H9 (cell line): Measurements from ENCODE around the gene MYRIP. TPM values are rescaled to one million over a fixed set of nuclear protein-coding genes. Genes with fewer than 3 reads are reported as not detected.

Experiments
- DNase-seq: peaks from one replicate; pipeline ENCODE4 v3.0.0-alpha.2; 2017
- H2AFZ ChIP-seq: one replicate; pipeline ENCODE4 v1.6.1; 2013; ENCODE audit warnings: mild to moderate bottlenecking, low read length, control low read depth, moderate library complexity
- H2AK5ac ChIP-seq: 2 replicates; pipeline ENCODE4 v1.6.1; 2013; ENCODE audit warnings: low read length, control low read depth, mixed read lengths; ENCODE audit not compliant: insufficient read length
- H2BK120ac ChIP-seq: one replicate; pipeline ENCODE4 v1.6.1; 2013; ENCODE audit warnings: low read depth, mild to moderate bottlenecking, low read length, control low read depth, inconsistent platforms; ENCODE audit not compliant: poor library complexity, severe bottlenecking
- H2BK12ac ChIP-seq: 2 replicates; pipeline ENCODE4 v1.6.1; 2013; ENCODE audit warnings: low read length, control low read depth, mixed read lengths, low read depth; ENCODE audit not compliant: insufficient read length
- H2BK15ac ChIP-seq: 2 replicates; pipeline ENCODE4 v1.6.1; 2013; ENCODE audit warnings: low read depth, low read length, control low read depth
- H2BK20ac ChIP-seq: one replicate; pipeline ENCODE4 v1.6.1; 2013; ENCODE audit warnings: low read depth, mild to moderate bottlenecking, low read length, control low read depth, inconsistent platforms; ENCODE audit not compliant: poor library complexity, severe bottlenecking
- H2BK5ac ChIP-seq: 2 replicates; pipeline ENCODE4 v1.6.1; 2013; ENCODE audit warnings: low read length, control low read depth, mixed read lengths; ENCODE audit not compliant: insufficient read length
- H3K14ac ChIP-seq: 2 replicates; pipeline ENCODE4 v1.6.1; 2013; ENCODE audit warnings: low read length, control low read depth; ENCODE audit not compliant: insufficient read depth
- H3K18ac ChIP-seq: 2 replicates; pipeline ENCODE4 v1.6.1; 2013; ENCODE audit warnings: low read depth, mild to moderate bottlenecking, mixed read lengths, low read length, control low read depth; ENCODE audit not compliant: insufficient read length
- H3K23ac ChIP-seq: 2 replicates; pipeline ENCODE4 v1.6.1; 2013; ENCODE audit warnings: low read length, control low read depth, mixed read lengths, low read depth; ENCODE audit not compliant: insufficient read length
- H3K23me2 ChIP-seq: 2 replicates; pipeline ENCODE4 v1.6.1; 2013; ENCODE audit warnings: low read depth, mild to moderate bottlenecking, mixed read lengths, low read length, control low read depth; ENCODE audit not compliant: insufficient read length, poor library complexity, severe bottlenecking
- H3K27ac ChIP-seq: 2 replicates; pipeline ENCODE4 v1.5.1; 2013; ENCODE audit warnings: low read length, control low read depth, mixed read lengths, low read depth; ENCODE audit not compliant: insufficient read length
- H3K27me3 ChIP-seq: 2 replicates; pipeline ENCODE4 v1.6.1; 2013; ENCODE audit warnings: low read length, control low read depth, inconsistent platforms; ENCODE audit not compliant: insufficient read depth
- H3K4ac ChIP-seq: 2 replicates; pipeline ENCODE4 v1.6.1; 2013; ENCODE audit warnings: low read depth, mild to moderate bottlenecking, control low read depth, inconsistent platforms, low read length, moderate library complexity
- H3K4me1 ChIP-seq: 2 replicates; pipeline ENCODE4 v1.6.1; 2013; ENCODE audit warnings: low read length, control low read depth, inconsistent platforms; ENCODE audit not compliant: insufficient read depth
- H3K4me2 ChIP-seq: 2 replicates; pipeline ENCODE4 v1.6.1; 2013; ENCODE audit warnings: low read length, control low read depth, mixed read lengths; ENCODE audit not compliant: insufficient read length, insufficient read depth
- H3K56ac ChIP-seq: 2 replicates; pipeline ENCODE4 v1.6.1; 2013; ENCODE audit warnings: low read depth, mild to moderate bottlenecking, mixed read lengths, low read length, control low read depth; ENCODE audit not compliant: insufficient read length
- H3K79me1 ChIP-seq: 2 replicates; pipeline ENCODE4 v1.6.1; 2013; ENCODE audit warnings: low read depth, mild to moderate bottlenecking, moderate library complexity, low read length, control low read depth, inconsistent platforms; ENCODE audit not compliant: insufficient read depth, poor library complexity, severe bottlenecking
- H3K79me2 ChIP-seq: 2 replicates; pipeline ENCODE4 v1.6.1; 2013; ENCODE audit warnings: low read length, control low read depth, inconsistent platforms; ENCODE audit not compliant: insufficient read depth
- H3K9ac ChIP-seq: 2 replicates; pipeline ENCODE4 v1.6.1; 2013; ENCODE audit warnings: low read length, control low read depth, mixed read lengths; ENCODE audit not compliant: insufficient read length; ENCODE audit errors: extremely low read depth
- H3K9me3 ChIP-seq: one replicate; pipeline ENCODE4 v1.6.1; 2013; ENCODE audit warnings: low read depth, low read length, inconsistent platforms; ENCODE audit not compliant: control insufficient read depth
- H3T11ph ChIP-seq: one replicate; pipeline ENCODE4 v1.6.1; 2013; ENCODE audit warnings: mild to moderate bottlenecking, low read length, control low read depth, inconsistent platforms
- H4K20me1 ChIP-seq: one replicate; pipeline ENCODE4 v1.6.1; 2013; ENCODE audit not compliant: control insufficient read depth, insufficient read length, insufficient read depth
- H4K5ac ChIP-seq: 2 replicates; pipeline ENCODE4 v1.6.1; 2013; ENCODE audit warnings: low read depth, mild to moderate bottlenecking, mixed read lengths, low read length, control low read depth; ENCODE audit not compliant: insufficient read length
- H4K8ac ChIP-seq: replicated peaks from 2 replicates; pipeline ENCODE4 v1.6.1; 2013; ENCODE audit warnings: low read length, control low read depth, mixed read lengths, low read depth; ENCODE audit not compliant: insufficient read length
- H4K91ac ChIP-seq: 2 replicates; pipeline ENCODE4 v1.6.1; 2013; ENCODE audit warnings: low read depth, mild to moderate bottlenecking, moderate library complexity, mixed read lengths, low read length, control low read depth; ENCODE audit not compliant: insufficient read length
- H3K27ac Mint-ChIP-seq, 3 experiments: 2 replicates in 2 of 3; 3 replicates in 1 of 3; pipeline ENCODE4 v1.8.0; 2020 to 2021; ENCODE audit warnings: mixed read lengths in 3 of 3, mild to moderate bottlenecking in 1 of 3, moderate library complexity in 1 of 3
- H3K27me3 Mint-ChIP-seq: 2 replicates; pipeline ENCODE4 v1.8.0; 2021; ENCODE audit warnings: low read depth, mild to moderate bottlenecking, moderate library complexity, mixed read lengths
- H3K36me3 Mint-ChIP-seq, 3 experiments: 2 replicates in 2 of 3; 3 replicates in 1 of 3; pipeline ENCODE4 v1.8.0; 2020 to 2021; ENCODE audit warnings: low read depth in 3 of 3, mixed read lengths in 3 of 3; ENCODE audit not compliant: insufficient read depth in 1 of 3
- H3K4me1 Mint-ChIP-seq, 2 experiments: 2 replicates each; pipeline ENCODE4 v1.8.0; 2020; ENCODE audit warnings: mixed read lengths in 2 of 2
- H3K4me3 Mint-ChIP-seq, 2 experiments: 2 replicates in 1 of 2; 3 replicates in 1 of 2; pipeline ENCODE4 v1.8.0; 2020 to 2021; ENCODE audit warnings: mild to moderate bottlenecking in 2 of 2, mixed read lengths in 2 of 2, moderate library complexity in 1 of 2
- H3K9me3 Mint-ChIP-seq, 2 experiments: 2 replicates in 1 of 2; 3 replicates in 1 of 2; pipeline ENCODE4 v1.8.0; 2020; ENCODE audit warnings: mild to moderate bottlenecking in 2 of 2, mixed read lengths in 2 of 2, moderate library complexity in 1 of 2
- WGBS: extraction: QIAGEN DNeasy Blood & Tissue Kit; methylation state at CpG from one replicate; pipeline ENCODE4 v1.1.7; 2013; ENCODE audit warnings: missing lambda C conversion rate, low lambda C conversion rate, mixed read lengths; ENCODE audit not compliant: insufficient read length; ENCODE audit errors: extremely low coverage; 5-methylcytosine and 5-hydroxymethylcytosine counted together
- total RNA-seq: library from RNA; stranded (reverse); gene quantifications from 2 replicates; pipeline ENCODE4 v1.2.1, GENCODE V29; 2021
- TF ChIP-seq, protein P1 (sequence below): fragments of 200-600 bp; sonication (generic); conservative IDR thresholded peaks from 3 replicates; pipeline ENCODE4 v1.8.0; 2021; ENCODE audit warnings: antibody characterized with exemption, mild to moderate bottlenecking

MYRIP gene
- total RNA-seq, 1 experiment from 2014 or later, result 1.8 TPM

DNA sequence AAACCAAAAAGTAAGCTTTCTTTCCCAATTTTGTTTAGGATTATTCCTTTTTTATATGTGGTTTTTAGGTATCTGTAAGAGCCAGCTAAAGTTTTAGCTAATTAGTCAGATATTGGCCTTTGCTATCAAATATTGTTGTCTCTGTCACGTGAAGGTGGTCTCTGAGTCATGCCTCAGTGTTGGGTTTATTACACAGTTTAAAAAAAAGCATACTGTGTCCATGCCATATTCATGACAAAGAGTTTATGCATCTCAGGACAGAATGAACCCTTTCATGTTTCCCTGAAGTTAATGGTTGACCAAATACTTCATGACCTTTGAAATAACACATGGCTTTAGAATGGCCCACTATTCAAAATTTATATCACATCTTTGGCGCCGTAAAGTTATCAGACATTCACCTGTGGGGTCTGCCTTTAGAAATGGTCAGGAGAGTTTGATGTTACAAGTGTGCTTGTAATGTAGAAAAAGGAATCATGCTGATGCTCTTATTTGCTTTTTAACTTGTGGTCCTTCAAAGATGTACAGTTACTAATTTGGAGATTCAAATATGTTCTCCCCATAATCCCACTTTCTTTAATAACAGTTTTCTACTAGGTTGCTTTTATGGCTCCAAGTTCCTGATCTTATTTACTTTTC is 101.5 kb downstream of the MYRIP start:
- no CpG with 5 or more reads among the region's 3 CpGs for WGBS
- H3K27me3 ChIP-seq, result no peaks in the 10 kb centered on the region
- H2BK12ac ChIP-seq, result no peak overlapping the region
- H4K91ac ChIP-seq, result no peak overlapping the region
- no peaks in the 10 kb centered on the region; a peak in 1 of 5 replicates for H3K9me3 Mint-ChIP-seq
- H2AFZ ChIP-seq, result no peak overlapping the region
- H3K9me3 ChIP-seq, result no peaks in the 10 kb centered on the region
- no peak overlapping the region for H2BK120ac ChIP-seq
- H3K4ac ChIP-seq, result no peak overlapping the region
- no peak overlapping the region for H3K9ac ChIP-seq
- H3K4me3 Mint-ChIP-seq, result no peak overlapping the region
- H3K23ac ChIP-seq, result no peak overlapping the region
- H2BK15ac ChIP-seq, result no peak overlapping the region
- TF ChIP-seq, protein P1, sequence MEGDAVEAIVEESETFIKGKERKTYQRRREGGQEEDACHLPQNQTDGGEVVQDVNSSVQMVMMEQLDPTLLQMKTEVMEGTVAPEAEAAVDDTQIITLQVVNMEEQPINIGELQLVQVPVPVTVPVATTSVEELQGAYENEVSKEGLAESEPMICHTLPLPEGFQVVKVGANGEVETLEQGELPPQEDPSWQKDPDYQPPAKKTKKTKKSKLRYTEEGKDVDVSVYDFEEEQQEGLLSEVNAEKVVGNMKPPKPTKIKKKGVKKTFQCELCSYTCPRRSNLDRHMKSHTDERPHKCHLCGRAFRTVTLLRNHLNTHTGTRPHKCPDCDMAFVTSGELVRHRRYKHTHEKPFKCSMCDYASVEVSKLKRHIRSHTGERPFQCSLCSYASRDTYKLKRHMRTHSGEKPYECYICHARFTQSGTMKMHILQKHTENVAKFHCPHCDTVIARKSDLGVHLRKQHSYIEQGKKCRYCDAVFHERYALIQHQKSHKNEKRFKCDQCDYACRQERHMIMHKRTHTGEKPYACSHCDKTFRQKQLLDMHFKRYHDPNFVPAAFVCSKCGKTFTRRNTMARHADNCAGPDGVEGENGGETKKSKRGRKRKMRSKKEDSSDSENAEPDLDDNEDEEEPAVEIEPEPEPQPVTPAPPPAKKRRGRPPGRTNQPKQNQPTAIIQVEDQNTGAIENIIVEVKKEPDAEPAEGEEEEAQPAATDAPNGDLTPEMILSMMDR, result no peak
- H2AK5ac ChIP-seq, result no peak overlapping the region
- H2BK20ac ChIP-seq, result no peak overlapping the region
- no peak overlapping the region for H3K14ac ChIP-seq
- H3K4me1 ChIP-seq, result no peaks in the 10 kb centered on the region
- no peaks in the 10 kb centered on the region for H3K36me3 Mint-ChIP-seq
- no peak overlapping the region for H4K8ac ChIP-seq
- no peaks in the 10 kb centered on the region for H4K20me1 ChIP-seq
- H3K79me1 ChIP-seq, result no peaks in the 10 kb centered on the region
- H3K23me2 ChIP-seq, result no peaks in the 10 kb centered on the region
- H3K18ac ChIP-seq, result no peak overlapping the region
- H3K4me2 ChIP-seq, result no peak overlapping the region
- no peak overlapping the region for H2BK5ac ChIP-seq
- H4K5ac ChIP-seq, result no peak overlapping the region
- no peaks in the 10 kb centered on the region for H3K79me2 ChIP-seq
- no peak overlapping the region for H3K27ac ChIP-seq
- no peak overlapping the region for H3T11ph ChIP-seq
- peaks cover 11 to 13% of the 10 kb centered on the region in 2 experiments for H3K4me1 Mint-ChIP-seq
- DNase-seq, result no peak
- H3K27me3 Mint-ChIP-seq, result no peaks in the 10 kb centered on the region
- H3K56ac ChIP-seq, result no peak overlapping the region
- no peak overlapping the region for H3K27ac Mint-ChIP-seq
